ENCODE measurements around the gene FRK. TPM values are rescaled to one million over a fixed set of nuclear protein-coding genes. Genes with fewer than 3 reads are reported as not detected.
"Not testable (repeated sequence)": the region's sequence is repeated elsewhere in the genome, so short reads cannot be mapped to it uniquely, and the experiment has no call there.

Gene FRK
- polyA plus RNA-seq, 3 donors from 2014 or later = not detected

DNA sequence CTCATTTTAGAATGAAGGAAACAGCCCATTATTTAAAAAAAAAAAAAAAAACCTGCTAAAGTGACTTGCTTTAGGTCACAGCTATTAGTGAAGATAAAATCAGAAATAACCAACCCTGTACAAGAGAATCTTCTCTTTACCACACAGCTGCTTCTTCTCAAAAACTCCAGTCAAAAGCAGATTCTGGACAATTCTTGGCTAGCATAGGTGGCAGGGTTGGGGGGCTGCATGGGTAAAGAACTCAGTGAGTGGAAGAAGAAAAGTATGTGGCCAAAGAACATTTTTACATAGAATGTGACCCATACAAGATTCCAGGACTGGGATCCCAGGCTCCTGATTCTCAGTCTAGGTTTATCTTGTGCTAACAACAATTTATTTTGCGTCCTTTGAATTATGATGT is 9.4 kb upstream of the FRK start:
- DNase-seq = no peak
- Mint-ChIP-seq H3K9me3 (peaks cover 0 to 2% (median 0%) of the 10 kb centered on the region in 6 donors), H3K36me3 (no peaks in the 10 kb centered on the region), H3K27ac (no peak overlapping the region), H3K4me3 (no peak overlapping the region), H3K27me3 (ENCODE audit: low read depth in 3 of 3) (peaks cover 3 to 5% (median 4%) of the 10 kb centered on the region in 3 donors), H3K4me1 (no peaks in the 10 kb centered on the region)

DNA sequence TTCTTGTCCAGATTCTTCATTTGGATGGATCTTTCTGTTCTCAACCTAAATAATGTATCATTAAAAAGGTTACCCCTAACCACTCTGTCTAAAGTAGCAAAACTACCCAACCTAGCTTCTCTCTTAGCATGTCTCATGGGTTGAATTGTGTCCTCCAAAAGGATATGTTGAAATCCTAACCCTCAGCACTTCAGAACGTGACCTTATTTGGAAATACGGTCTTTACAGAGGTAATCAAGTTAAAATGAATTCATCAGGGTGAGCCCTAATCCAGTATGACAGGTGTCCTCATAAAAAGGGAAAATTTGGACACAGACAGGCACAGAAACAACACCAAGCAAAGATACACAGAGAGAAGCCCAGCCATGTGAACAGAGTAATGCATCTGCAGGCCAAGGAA is 6.1 kb upstream of the FRK start:
- Mint-ChIP-seq H3K4me3 (no peak overlapping the region), H3K27ac (no peak overlapping the region), H3K27me3 (ENCODE audit: low read depth in 3 of 3) (peaks cover under 1 to 7% (median 2%) of the 10 kb centered on the region in 3 donors), H3K36me3 (no peaks in the 10 kb centered on the region), H3K4me1 (no peaks in the 10 kb centered on the region), H3K9me3 (peaks cover 0 to 2% (median 0%) of the 10 kb centered on the region in 6 donors)
- no peak for DNase-seq

DNA sequence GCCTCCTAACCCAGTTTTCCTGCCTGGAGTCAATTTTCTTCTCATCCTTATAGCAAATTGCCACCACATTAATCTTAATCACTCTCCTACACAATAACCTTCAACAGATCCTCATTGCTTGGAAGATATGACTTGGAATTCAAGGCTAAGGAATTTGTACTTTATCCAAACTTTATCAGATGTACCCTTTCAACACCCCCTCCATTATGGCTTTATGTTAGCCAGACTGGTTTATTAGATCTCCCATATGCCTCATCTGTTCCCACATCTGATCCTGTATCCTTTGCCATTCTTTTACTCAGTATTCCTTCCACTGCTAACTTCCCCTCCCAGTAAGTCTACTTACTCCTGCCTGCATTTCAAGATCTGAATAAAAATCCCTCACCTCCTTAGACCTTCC is 4.0 kb upstream of the FRK start:
- H3K27ac Mint-ChIP-seq = no peak overlapping the region
- H3K9me3 Mint-ChIP-seq = peaks cover 0 to 2% (median 0%) of the 10 kb centered on the region in 6 donors
- no peak for DNase-seq
- H3K4me1 Mint-ChIP-seq = no peaks in the 10 kb centered on the region
- H3K4me3 Mint-ChIP-seq = no peak overlapping the region
- no peaks in the 10 kb centered on the region for H3K36me3 Mint-ChIP-seq
- peaks cover 2 to 9% (median 3%) of the 10 kb centered on the region in 3 donors for H3K27me3 Mint-ChIP-seq (ENCODE audit: low read depth in 3 of 3)

DNA sequence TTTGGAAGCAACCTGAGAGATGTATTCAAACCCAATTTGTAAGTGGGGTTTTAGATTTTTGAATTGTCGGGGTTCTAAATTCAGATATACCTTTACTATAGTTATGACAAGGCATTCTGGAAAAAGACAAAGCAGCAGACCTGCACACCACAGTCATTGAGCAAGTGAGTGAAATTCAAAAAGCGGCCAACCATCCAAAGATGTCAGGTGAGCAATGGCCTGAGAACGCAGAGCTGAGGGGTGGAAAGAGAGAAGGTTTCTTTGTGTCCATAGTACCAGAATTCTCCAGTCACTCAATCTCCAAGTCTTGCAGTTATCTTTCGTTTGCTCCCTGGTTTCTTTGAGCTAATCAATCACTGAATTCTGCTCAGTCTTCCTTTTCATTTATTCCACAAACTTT is 1.8 kb upstream of the FRK start:
- H3K27ac Mint-ChIP-seq = no peak overlapping the region
- H3K36me3 Mint-ChIP-seq = no peaks in the 10 kb centered on the region
- peaks cover 0 to 2% (median 0%) of the 10 kb centered on the region in 6 donors for H3K9me3 Mint-ChIP-seq
- no peak overlapping the region for H3K4me3 Mint-ChIP-seq
- no peaks in the 10 kb centered on the region for H3K4me1 Mint-ChIP-seq
- H3K27me3 Mint-ChIP-seq (ENCODE audit: low read depth in 3 of 3) = peaks cover 2 to 9% (median 3%) of the 10 kb centered on the region in 3 donors
- no peak for DNase-seq

DNA sequence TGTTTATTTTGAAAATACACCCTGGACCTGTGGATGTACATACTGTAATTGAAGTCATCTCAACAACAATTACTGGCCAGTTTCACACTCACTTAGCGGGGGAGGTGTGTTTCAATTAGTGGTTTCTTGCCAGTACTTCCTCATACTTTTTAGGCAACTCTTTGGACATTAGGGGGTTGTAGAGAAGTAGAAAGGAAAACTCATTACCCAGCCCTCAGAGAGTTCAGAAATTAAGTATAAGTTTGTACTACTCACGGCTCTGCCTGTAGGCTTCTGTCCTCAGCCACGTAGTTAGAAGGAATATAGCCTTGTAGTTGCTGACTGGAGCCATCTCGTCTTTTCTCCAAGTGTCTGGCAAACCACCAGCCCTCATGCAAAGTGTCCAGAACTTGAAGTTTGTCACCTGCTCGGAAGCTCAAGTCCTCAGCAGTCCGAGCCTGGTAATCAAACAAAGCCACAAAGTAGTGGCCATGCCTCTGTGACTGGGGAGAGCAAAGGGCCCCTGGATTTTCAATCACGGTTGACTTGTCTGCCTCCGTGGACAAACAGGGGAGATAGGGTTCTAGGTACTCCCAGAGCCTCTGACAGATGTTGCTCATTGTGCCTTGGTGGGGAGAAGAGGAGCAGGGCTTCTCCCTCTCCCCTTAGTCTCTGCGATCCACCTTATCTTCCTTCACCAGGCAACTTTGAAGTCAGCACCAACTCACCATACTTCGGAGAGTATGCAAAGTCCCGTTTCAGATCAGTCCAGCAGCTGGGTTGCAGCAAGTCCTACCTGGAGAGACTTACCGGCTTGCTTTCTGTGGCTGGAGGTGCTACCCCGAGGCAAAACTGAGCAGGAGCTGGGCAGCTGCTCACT is 749 bp downstream of the FRK start:
- no peaks in the 10 kb centered on the region for H3K36me3 Mint-ChIP-seq
- no peaks in the 10 kb centered on the region for H3K4me1 Mint-ChIP-seq
- no peak for DNase-seq
- H3K4me3 Mint-ChIP-seq = no peak overlapping the region
- no peak overlapping the region for H3K27ac Mint-ChIP-seq
- H3K9me3 Mint-ChIP-seq = no peaks in the 10 kb centered on the region
- peaks cover 2 to 5% (median 3%) of the 10 kb centered on the region in 3 donors for H3K27me3 Mint-ChIP-seq (ENCODE audit: low read depth in 3 of 3)

DNA sequence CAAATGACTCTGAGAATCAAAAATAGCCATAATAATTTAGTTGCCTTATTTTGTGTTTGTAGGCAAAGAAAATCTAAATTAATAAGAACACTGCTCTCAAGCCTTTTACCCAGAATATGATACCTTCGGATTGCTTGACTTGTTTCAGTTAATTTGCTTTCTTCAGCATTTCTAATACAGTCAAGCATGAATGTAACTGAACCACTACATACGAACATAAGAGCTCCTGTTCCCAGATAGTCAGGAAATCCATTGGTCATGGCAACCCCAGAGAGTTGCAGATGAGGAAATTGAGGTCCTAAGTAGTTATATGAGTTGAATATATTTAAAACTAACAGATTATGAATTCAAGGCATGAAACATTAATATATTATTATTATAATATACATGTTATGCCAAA is 2.9 kb downstream of the FRK start:
- H3K36me3 Mint-ChIP-seq = no peaks in the 10 kb centered on the region
- peaks cover 1 to 2% (median 2%) of the 10 kb centered on the region in 3 donors for H3K27me3 Mint-ChIP-seq (ENCODE audit: low read depth in 3 of 3)
- H3K27ac Mint-ChIP-seq = no peak overlapping the region
- no peak for DNase-seq
- no peak overlapping the region for H3K4me3 Mint-ChIP-seq
- H3K4me1 Mint-ChIP-seq = no peaks in the 10 kb centered on the region
- no peaks in the 10 kb centered on the region for H3K9me3 Mint-ChIP-seq

DNA sequence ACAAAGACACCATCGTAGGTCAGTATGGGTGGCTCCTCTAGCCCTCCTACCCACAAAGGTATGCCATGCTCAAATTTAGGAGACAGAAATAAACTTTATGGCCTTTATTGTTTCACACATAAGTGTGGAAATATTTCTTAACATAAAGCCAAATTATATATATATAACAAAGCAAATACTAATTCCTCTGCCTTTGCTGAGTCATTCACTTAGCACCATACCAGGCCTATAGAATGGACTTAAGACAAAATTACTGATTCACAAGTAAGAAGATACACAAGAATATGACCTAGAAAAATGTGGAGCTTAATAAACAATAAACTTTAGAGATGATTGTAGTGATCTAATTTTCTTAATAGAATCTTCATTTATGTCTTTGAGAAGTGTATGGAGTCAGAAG is 5.2 kb downstream of the FRK start:
- H3K4me1 Mint-ChIP-seq = no peaks in the 10 kb centered on the region
- no peaks in the 10 kb centered on the region for H3K27me3 Mint-ChIP-seq (ENCODE audit: low read depth in 3 of 3)
- H3K27ac Mint-ChIP-seq = no peak overlapping the region
- no peaks in the 10 kb centered on the region for H3K9me3 Mint-ChIP-seq
- H3K36me3 Mint-ChIP-seq = no peaks in the 10 kb centered on the region
- no peak for DNase-seq
- H3K4me3 Mint-ChIP-seq = no peak overlapping the region

DNA sequence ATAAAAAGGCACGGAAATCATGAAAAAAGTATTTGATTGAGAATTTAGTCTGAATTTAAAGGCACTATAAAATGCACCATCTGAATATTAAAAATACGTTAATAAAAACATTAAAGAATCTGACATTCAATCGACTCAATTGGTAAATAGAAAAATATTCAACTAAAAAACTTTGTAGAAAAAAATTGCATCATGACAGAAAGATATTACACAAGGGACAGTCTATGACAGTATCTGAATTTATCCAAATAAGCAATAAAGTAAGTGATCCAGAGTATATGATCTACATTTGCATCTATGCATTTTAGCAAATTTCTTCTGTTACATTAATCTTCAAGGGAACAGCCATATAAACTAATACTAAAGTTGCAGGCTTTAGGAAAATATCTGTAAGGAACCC is 9.4 kb downstream of the FRK start:
- H3K9me3 Mint-ChIP-seq = no peaks in the 10 kb centered on the region
- H3K27ac Mint-ChIP-seq = no peak overlapping the region
- DNase-seq = no peak
- no peak overlapping the region for H3K4me3 Mint-ChIP-seq
- no peaks in the 10 kb centered on the region for H3K36me3 Mint-ChIP-seq
- peaks cover 0 to 6% (median 2%) of the 10 kb centered on the region in 3 donors for H3K27me3 Mint-ChIP-seq (ENCODE audit: low read depth in 3 of 3)
- no peaks in the 10 kb centered on the region for H3K4me1 Mint-ChIP-seq

DNA sequence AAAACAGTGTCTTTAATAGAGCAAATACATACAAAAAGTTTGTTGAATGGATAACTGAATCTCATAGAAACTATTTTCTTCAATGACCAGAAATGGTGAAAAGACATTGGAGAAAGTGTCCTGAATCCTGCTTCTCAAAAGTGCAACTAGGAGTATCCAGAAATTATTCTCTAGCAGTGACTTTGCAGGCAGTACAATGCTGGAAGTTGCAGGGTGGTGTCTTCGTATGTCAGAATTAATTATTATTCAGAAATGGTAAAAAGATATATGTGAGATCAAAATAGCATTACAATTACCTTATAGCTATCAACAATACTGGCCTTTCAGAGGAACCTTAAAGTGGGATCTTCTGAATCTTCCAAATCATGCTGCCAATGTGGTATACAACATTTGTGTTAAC is 10.0 kb downstream of the FRK start:
- Mint-ChIP-seq H3K27me3 (ENCODE audit: low read depth in 3 of 3) (peaks cover 0 to 6% (median 2%) of the 10 kb centered on the region in 3 donors), H3K36me3 (no peaks in the 10 kb centered on the region), H3K4me3 (no peak overlapping the region), H3K4me1 (no peaks in the 10 kb centered on the region), H3K9me3 (no peaks in the 10 kb centered on the region), H3K27ac (no peak overlapping the region)
- DNase-seq = no peak

DNA sequence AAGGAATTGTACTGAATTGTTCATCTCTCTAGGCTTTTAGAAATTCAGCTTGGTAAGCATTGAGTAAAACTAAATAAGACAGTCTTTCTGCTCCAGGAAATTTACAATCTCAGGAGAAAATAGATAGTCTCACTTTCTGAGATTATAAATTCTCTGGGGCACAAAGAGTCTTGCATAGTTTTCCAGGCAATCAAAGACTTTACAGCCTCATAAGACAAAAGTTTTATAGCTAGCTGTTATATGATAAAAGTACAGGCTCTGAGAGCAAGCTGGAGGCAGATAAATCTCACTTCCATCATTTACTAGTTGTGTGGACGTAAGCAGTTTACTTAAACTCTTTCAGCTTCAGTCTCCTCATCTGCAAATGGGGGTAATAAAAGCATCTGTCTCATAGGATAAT is 11.4 kb downstream of the FRK start:
- no peaks in the 10 kb centered on the region for H3K36me3 Mint-ChIP-seq
- H3K27me3 Mint-ChIP-seq (ENCODE audit: low read depth in 3 of 3) = peaks cover 0 to 6% (median 2%) of the 10 kb centered on the region in 3 donors
- no peak overlapping the region for H3K4me3 Mint-ChIP-seq
- no peak overlapping the region for H3K27ac Mint-ChIP-seq
- H3K4me1 Mint-ChIP-seq = no peaks in the 10 kb centered on the region
- H3K9me3 Mint-ChIP-seq = no peaks in the 10 kb centered on the region
- no peak for DNase-seq

DNA sequence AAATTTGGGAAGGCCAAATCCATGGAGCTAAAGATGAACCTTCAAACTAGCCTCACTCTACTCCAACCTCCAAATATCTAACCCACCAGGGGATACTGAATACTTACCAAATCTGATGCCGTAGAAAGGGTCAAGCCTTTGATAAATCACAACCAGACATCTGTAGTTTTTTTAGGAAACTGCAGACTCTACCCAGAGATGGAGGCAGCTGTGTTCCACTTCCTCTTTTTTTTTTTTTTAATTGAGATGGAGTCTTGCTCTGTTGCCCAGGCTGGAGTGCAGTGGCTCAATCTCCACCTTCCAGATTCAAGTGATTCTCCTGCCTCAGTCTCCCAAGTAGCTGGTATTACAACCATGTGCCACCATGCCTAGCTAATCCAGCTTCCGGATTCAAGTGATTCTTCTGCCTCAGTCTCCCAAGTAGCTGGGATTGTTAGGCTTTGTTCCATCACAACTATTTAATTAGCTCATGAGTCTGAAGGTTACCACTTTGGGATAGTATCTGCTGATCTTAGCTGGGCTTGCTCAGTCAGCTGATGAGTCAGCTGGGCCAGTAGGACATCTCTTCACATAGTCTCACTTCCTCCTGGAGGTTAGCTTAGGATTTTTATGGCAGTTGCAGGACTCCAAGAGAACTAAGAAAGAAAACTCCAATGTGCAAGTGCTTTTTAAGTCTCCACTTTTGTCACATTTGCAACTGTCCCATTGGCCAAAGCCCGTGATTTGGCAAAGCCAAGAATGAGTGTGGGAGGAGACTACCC is 13.3 kb downstream of the FRK start:
- Mint-ChIP-seq H3K27ac (no peak overlapping the region), H3K27me3 (ENCODE audit: low read depth in 3 of 3) (peaks cover 0 to 14% (median 2%) of the 10 kb centered on the region in 3 donors), H3K36me3 (no peaks in the 10 kb centered on the region), H3K4me3 (no peak overlapping the region), H3K4me1 (no peaks in the 10 kb centered on the region), H3K9me3 (peaks cover 0 to 6% (median 0%) of the 10 kb centered on the region in 6 donors)
- DNase-seq = no peak

DNA sequence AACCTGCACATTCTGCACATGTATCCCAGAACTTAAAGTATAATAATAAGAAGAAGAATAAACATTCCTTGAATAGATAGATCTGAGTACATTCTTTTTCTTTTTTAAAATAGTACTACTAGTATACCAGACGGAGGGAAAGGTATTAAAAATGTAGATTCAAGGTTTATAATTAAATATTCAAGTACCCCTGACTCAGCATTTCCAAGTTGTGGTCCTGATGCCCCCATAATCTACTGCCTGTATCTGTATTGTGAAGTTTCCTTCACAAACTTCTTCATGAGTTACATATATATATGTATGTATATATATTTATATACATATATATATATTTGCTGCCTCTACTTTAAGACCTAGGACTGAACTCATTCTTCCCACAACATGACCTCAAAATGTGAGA is 14.0 kb downstream of the FRK start:
- Mint-ChIP-seq H3K9me3 (peaks cover 0 to 6% (median 0%) of the 10 kb centered on the region in 6 donors), H3K36me3 (no peaks in the 10 kb centered on the region), H3K27me3 (ENCODE audit: low read depth in 3 of 3) (peaks cover 0 to 14% (median 2%) of the 10 kb centered on the region in 3 donors), H3K4me1 (no peaks in the 10 kb centered on the region), H3K27ac (no peak overlapping the region), H3K4me3 (no peak overlapping the region)
- no peak for DNase-seq

DNA sequence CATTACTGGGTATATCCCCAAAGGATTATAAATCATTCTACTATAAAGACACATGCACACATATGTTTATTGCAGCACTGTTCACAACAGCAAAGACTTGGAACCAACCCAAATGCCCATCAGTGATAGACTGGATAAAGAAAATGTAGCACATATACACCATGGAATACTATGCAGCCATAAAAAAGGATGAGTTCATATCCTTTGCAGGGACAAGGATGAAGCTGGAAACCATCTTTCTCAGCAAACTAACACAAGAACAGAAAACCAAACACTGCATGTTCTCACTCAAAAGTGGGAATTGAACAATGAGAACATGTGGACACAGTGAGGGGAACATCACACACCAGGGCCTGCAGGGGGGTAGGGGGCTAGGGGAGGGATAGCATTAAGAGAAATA is 14.4 kb downstream of the FRK start:
- not testable (repeated sequence) for DNase-seq, H3K27ac Mint-ChIP-seq, H3K4me3 Mint-ChIP-seq, H3K9me3 Mint-ChIP-seq, H3K4me1 Mint-ChIP-seq, H3K36me3 Mint-ChIP-seq
- H3K27me3 Mint-ChIP-seq (ENCODE audit: low read depth in 3 of 3) = peaks cover 0 to 14% (median 2%) of the 10 kb centered on the region in 3 donors

DNA sequence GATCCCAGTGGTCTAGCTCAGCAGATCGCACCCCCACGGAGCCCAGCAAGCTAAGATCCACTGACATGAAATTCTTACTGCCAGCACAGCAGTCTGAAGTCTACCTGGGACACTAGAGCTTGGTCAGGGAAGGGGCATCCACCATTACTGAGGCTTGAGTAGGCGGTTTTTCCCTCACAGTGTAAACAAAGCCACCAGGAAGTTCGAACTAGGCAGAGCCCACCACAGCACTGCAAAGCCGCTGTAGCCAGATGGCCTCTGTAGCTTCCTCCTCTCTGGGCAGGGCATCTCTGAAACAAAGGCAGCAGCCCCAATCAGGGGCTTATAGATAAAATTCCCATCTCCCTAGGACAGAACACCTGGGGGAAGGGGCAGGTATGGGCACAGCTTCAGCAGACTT is 18.8 kb downstream of the FRK start:
- H3K9me3 Mint-ChIP-seq = peaks cover 0 to 6% (median 0%) of the 10 kb centered on the region in 6 donors
- no peak for DNase-seq
- peaks cover 0 to 22% (median 2%) of the 10 kb centered on the region in 3 donors for H3K27me3 Mint-ChIP-seq (ENCODE audit: low read depth in 3 of 3)
- H3K4me3 Mint-ChIP-seq = no peak overlapping the region
- H3K27ac Mint-ChIP-seq = no peak overlapping the region
- H3K36me3 Mint-ChIP-seq = no peaks in the 10 kb centered on the region
- H3K4me1 Mint-ChIP-seq = no peaks in the 10 kb centered on the region
